ENCODE results near the gene CDK14.

The CDK14 gene

DNA sequence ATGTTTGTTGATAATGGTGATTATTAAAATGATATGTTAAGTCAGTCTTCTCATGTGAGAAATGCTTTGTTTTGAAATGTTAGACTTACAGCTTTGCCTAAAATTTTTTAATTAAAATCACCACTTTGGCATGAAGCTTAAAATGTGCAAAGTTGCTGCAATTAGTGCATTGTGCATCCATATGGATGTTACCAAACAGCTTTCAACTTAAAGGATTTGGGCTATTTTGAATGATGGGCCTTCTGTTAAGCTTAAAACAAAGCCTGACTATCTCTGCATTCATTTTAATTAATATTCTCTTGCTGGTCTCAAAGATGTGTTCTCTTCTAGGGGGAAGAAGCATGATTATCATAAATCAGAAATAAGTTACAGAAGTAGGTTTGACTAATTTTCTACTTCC lies 603.5 kb downstream of the CDK14 start:
- in situ Hi-C loops (cut with MboI; ENCODE audit: low sequenced_read_pairs), result no loop called here
- DNase-seq (ENCODE audit: low spot score in 2 of 2), result no peak
- Histone ChIP-seq H3K27me3 (ENCODE audit: low read depth) (no peaks in the 10 kb centered on the region; the same call in 1 of the 2 replicates), H3K9me3 (no peaks in the 10 kb centered on the region), H3K4me3 (no peak overlapping the region), H3K36me3 (replicated peaks) (no peaks in the 10 kb centered on the region), H3K4me1 (no peaks in the 10 kb centered on the region)

DNA sequence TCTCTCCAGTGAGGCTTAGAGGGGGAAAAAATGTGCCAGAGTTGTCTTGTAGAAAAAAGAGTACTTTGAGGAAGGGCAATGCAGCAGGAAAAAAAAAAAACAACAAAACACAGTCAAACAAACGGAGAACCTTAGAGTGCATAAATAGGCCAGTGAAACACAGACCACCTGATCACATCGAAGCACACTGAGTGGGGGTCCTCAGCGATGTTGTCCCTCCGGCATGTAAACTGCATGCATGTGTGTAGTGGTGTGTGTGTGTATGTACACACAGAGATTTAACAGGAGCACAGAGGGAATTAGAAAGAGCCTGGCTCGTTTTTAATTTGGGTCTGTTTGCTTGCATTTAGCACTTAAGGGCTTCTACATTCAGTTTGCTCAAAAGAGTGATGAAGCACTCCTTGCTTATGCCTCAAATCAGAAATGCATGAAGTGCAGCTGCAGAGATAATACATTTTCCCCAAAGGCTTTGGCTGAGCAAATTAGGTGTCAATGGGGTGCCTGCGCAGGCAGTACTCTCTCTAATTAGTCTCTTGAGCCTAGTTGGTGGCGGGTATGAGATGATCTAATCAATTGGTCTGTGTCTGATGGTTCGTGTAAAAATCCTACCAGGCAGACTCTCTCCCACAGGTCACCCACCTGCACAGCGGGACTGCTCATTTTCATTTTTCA lies 605.5 kb downstream of the CDK14 start:
- Histone ChIP-seq H3K9me3 (no peaks in the 10 kb centered on the region), H3K36me3 (replicated peaks) (no peaks in the 10 kb centered on the region), H3K4me1 (no peaks in the 10 kb centered on the region), H3K4me3 (no peak overlapping the region), H3K27me3 (ENCODE audit: low read depth) (no peaks in the 10 kb centered on the region)
- DNase-seq (ENCODE audit: low spot score in 2 of 2), result no peak
- in situ Hi-C loops (cut with MboI; ENCODE audit: low sequenced_read_pairs), result no loop called here

DNA sequence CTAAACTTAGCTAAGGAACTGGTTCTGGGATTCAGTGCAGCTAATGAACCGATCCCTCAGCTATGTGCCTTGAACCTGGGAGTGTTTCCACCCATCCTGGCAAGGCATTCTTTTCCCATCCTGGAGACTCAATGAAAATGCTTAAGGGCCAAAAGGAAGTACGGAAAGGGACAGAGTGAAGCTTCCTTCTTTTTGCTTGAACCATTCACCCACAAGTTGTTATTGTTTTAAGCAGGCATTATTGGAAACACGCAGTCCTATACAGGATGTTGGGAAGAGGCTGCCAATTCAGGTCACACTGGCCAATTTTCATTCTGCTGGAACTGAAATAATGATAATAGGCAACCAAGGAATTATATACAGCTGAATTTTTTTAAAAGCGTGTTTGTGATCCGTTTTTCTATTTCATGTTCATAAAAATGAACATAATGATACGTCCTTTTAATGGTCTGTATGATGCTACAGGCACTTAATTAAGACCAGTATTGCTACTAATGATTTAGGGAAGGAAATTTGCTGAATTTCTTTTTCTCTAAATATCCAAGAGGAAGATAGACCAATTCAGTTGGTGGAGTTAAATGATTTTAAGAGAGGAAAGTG lies 610.3 kb downstream of the CDK14 start:
- Histone ChIP-seq H3K36me3 (replicated peaks) (no peaks in the 10 kb centered on the region), H3K27me3 (ENCODE audit: low read depth) (no peaks in the 10 kb centered on the region), H3K4me1 (no peaks in the 10 kb centered on the region), H3K4me3 (no peak overlapping the region), H3K9me3 (no peaks in the 10 kb centered on the region)
- in situ Hi-C loops (cut with MboI; ENCODE audit: low sequenced_read_pairs), result no loop called here
- no peak for DNase-seq (ENCODE audit: low spot score in 2 of 2)

DNA sequence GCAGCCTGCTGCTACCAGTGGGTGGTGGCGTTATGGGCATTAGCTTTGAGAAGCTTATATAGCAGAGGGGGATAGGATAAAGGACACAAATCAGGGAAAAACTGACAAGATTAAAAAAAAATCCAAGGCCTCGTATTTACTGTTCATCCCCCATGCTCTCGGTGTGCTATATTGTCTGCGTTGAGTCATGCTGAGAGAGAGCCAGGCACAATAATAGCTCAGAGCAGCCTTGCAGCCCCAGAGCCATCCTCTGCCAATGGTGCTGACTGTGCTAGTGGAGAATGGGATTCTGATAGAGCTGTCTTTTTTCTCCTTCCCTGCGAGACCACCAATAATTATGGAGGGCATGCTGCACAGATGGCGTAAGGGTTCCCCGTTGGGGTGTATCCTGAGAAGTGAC lies 616.5 kb downstream of the CDK14 start:
- H3K4me1 ChIP-seq, result no peaks in the 10 kb centered on the region
- no peak for DNase-seq (ENCODE audit: low spot score in 2 of 2)
- in situ Hi-C loops (cut with MboI; ENCODE audit: low sequenced_read_pairs), result no loop called here

DNA sequence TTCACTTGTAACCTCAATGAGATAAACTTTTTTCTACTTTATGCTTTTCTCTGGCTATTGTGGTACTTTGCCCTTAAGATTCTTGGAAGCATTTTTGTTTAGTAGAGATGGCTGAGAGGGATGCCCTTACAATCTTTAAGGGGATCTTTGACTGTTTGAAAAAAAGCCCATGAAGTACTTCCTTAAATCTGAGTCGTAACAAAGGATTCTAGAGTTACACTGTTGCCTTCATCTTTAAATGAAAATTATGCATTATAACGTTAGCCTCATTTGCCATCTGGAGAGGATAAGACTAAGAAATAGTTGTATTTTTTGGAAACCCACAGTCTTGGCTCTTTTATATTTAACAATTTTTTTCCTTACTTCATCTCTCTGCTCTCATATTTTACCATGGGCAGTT lies 630.3 kb downstream of the CDK14 start:
- Histone ChIP-seq H3K9me3 (no peaks in the 10 kb centered on the region), H3K27me3 (ENCODE audit: low read depth) (no peaks in the 10 kb centered on the region), H3K36me3 (replicated peaks) (no peaks in the 10 kb centered on the region), H3K4me3 (no peak overlapping the region), H3K4me1 (no peaks in the 10 kb centered on the region)
- in situ Hi-C loops (cut with MboI; ENCODE audit: low sequenced_read_pairs), result no loop called here
- no peak for DNase-seq (ENCODE audit: low spot score in 2 of 2)

More for the DNA sequence above, 616.5 kb downstream of the CDK14 start:
- Histone ChIP-seq H3K36me3 (replicated peaks) (no peaks in the 10 kb centered on the region), H3K27me3 (ENCODE audit: low read depth) (no peaks in the 10 kb centered on the region), H3K9me3 (no peaks in the 10 kb centered on the region), H3K4me3 (no peak overlapping the region)

DNA sequence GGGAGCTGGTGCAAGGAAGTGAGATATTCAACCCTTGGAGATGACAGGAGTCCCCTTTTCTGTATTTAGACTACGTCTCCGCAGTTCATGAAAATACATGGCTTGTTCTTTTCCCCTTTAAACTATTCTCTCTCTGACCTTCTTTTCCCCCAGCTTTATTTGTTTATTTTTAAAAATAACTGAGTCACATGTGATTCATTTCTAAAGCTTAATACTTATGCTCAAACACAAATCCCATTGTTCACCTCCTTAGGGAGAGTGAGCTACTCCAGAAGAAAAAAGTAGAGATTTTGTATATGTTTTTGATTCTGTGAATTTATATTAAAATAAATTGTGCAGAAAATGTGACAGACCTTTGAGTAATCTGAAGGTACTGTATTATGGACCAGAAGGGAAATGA lies 632.2 kb downstream of the CDK14 start:
- no peaks in the 10 kb centered on the region for H3K9me3 ChIP-seq
- in situ Hi-C loops (cut with MboI; ENCODE audit: low sequenced_read_pairs), result no loop called here
- no peaks in the 10 kb centered on the region for H3K36me3 ChIP-seq (replicated peaks)
- H3K4me1 ChIP-seq, result no peaks in the 10 kb centered on the region
- no peak for DNase-seq (ENCODE audit: low spot score in 2 of 2)
- H3K27me3 ChIP-seq (ENCODE audit: low read depth), result no peaks in the 10 kb centered on the region
- H3K4me3 ChIP-seq, result no peak overlapping the region

DNA sequence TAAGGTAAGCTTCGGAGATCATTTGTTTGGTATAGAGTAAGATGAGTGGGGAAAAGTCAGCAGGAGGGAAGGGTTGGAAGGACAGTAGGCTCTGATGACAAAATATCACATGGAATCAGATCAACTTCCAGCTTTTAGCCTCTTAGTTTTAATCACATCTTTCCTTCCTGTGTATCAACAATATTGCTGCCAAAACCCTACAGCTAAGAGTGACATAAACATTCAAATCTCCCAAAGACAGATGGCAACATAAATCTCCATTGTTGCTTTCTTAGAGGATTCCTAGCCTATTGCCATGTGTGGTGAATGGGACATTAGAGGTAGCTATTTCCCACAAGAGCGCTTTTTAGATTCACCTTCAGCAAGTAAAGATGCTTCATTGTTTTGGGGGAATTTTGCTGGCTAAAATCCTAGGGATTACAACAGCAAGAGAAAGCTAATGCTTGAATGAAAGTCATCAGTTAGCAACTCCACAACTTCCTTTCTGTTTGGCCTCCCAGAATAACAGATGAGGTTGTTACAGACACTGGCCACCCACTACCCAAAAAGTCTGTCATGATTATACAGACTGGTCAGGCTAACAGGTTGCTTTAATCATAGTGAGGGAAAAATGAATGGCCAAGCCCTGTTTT lies 632.9 kb downstream of the CDK14 start:
- Histone ChIP-seq H3K27me3 (ENCODE audit: low read depth) (no peaks in the 10 kb centered on the region), H3K4me3 (no peak overlapping the region), H3K36me3 (replicated peaks) (no peaks in the 10 kb centered on the region), H3K4me1 (no peaks in the 10 kb centered on the region), H3K9me3 (no peaks in the 10 kb centered on the region; the same call in 1 of the 2 replicates)
- no peak for DNase-seq (ENCODE audit: low spot score in 2 of 2)
- in situ Hi-C loops (cut with MboI; ENCODE audit: low sequenced_read_pairs), result no loop called here

DNA sequence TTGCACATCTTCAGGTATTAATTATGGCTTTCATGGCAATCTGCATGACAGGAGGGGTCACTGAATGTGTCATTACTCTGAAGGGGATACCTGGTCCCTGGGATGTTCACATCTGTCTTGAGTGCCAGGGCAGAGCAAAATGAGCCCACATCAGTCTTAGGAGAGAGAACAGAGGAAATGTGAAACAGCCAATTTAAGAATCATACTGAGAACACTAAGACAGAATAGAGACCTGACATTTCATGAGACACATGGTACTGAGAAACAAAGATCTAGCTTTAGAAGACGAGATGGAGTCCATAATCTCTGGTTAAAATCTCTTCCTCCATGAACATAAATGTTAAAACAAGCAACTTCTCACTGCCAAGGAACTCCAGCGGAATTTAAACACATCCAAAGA lies 634.0 kb downstream of the CDK14 start:
- Histone ChIP-seq H3K9me3 (no peaks in the 10 kb centered on the region; the same call in 1 of the 2 replicates), H3K4me3 (no peak overlapping the region), H3K4me1 (no peaks in the 10 kb centered on the region), H3K36me3 (replicated peaks) (no peaks in the 10 kb centered on the region), H3K27me3 (ENCODE audit: low read depth) (no peaks in the 10 kb centered on the region)
- DNase-seq (ENCODE audit: low spot score in 2 of 2), result no peak
- in situ Hi-C loops (cut with MboI; ENCODE audit: low sequenced_read_pairs), result no loop called here

DNA sequence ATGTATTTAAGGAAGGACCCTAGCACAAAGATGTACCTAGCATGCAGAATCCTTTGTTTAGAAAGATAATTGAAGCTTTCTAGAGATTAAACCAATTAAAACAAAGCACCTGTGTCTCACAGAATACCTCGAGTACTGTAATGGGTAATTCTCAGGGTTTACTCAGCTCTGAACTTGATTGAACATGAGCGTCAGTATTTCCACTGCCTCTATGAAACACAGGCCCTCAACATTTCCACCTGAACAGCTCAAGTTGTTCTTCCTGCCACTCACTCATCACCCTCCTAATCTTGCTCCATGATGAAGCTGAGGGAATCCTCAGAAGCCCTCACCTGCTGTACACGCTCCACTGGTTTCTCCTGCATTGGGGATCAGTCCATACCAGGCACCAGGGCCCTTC lies 634.4 kb downstream of the CDK14 start:
- DNase-seq (ENCODE audit: low spot score in 2 of 2), result no peak
- Histone ChIP-seq H3K36me3 (replicated peaks) (no peaks in the 10 kb centered on the region), H3K4me1 (no peaks in the 10 kb centered on the region), H3K27me3 (ENCODE audit: low read depth) (no peaks in the 10 kb centered on the region), H3K4me3 (no peak overlapping the region), H3K9me3 (no peaks in the 10 kb centered on the region; the same call in 1 of the 2 replicates)
- in situ Hi-C loops (cut with MboI; ENCODE audit: low sequenced_read_pairs), result no loop called here

DNA sequence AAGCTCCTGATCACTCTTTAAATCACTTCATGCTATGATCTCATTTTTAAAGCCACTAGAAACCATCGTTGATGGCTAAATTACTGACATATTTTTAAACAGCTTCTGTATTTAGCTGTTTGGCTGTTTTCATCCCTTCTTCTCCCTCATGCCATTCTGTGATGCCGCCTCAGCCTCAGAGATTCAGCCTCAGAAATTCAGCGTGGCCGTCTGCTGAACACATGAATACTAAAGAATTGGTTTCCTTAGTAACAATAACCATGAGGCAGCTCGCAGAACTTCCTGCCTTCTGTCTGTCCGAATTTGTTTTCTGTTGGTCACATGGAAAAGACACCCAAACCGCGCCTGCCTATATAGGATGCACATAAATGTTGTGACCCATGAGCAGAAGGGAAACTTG lies 637.1 kb downstream of the CDK14 start:
- Histone ChIP-seq H3K36me3 (replicated peaks) (no peaks in the 10 kb centered on the region), H3K9me3 (no peaks in the 10 kb centered on the region; the same call in 1 of the 2 replicates), H3K4me1 (no peaks in the 10 kb centered on the region), H3K27me3 (ENCODE audit: low read depth) (no peaks in the 10 kb centered on the region), H3K4me3 (no peak overlapping the region)
- in situ Hi-C loops (cut with MboI; ENCODE audit: low sequenced_read_pairs), result no loop called here
- DNase-seq (ENCODE audit: low spot score in 2 of 2), result no peak

DNA sequence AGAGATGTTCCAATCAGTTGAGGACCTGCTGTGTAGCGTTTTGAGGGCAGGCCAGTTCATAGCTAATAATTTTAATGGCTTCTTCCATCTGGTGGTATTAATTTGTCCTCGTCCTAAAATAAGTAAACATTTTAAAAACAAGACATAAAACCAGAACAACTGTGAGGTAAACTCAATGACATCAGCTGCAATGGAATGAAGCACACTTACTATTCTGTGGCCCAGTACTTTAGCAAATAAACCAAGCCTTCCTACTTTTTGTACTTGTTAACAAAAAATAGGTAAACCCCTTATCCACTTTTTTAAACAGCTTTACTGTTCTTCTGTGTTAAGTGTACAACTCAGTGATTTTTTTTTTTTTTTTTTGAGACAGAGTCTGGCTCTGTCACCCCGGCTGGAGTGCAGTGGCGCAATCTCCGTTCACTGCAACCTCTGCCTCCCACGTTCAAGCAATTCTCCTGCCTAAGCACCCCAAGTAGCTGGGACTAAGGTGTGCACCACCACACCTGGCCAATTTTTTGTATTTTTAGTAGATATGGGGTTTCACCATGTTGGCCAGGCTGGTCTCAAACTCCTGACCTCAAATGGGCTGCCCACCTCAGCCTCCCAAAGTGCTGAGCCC lies 639.2 kb downstream of the CDK14 start:
- no peak overlapping the region for H3K4me3 ChIP-seq
- DNase-seq (ENCODE audit: low spot score in 2 of 2), result no peak
- no peaks in the 10 kb centered on the region; the same call in 1 of the 2 replicates for H3K9me3 ChIP-seq
- no peaks in the 10 kb centered on the region for H3K36me3 ChIP-seq (replicated peaks)
- no peaks in the 10 kb centered on the region for H3K4me1 ChIP-seq
- in situ Hi-C loops (cut with MboI; ENCODE audit: low sequenced_read_pairs), result no loop called here
- no peaks in the 10 kb centered on the region for H3K27me3 ChIP-seq (ENCODE audit: low read depth)

DNA sequence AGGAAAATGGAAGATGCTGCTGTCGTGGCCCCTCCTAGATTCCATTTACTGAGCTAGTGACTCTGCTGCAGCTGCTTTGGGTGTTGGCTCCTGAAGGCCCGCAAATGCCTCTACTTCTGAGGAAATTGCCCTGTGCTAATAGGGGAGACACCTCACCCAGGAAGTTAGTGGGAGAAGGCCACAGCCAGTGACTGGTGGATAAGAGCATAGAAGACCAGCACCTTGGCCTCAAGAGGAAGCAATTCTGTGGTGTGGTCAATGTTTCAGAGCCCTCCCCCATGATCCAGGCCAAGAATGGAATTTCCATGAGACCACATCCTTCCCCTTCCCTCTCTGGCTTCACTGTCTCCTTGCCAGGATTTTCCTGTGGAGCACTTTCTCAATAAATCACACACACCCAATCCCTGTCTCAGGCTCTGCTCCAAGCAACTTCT lies 643.1 kb downstream of the CDK14 start:
- Histone ChIP-seq H3K27me3 (ENCODE audit: low read depth) (no peaks in the 10 kb centered on the region), H3K4me1 (peaks cover 12% of the 10 kb centered on the region; the same call in 1 of the 2 replicates), H3K9me3 (no peaks in the 10 kb centered on the region; the same call in 1 of the 2 replicates), H3K4me3 (no peak overlapping the region), H3K36me3 (replicated peaks) (no peaks in the 10 kb centered on the region)
- in situ Hi-C loops (cut with MboI; ENCODE audit: low sequenced_read_pairs), result no loop called here
- DNase-seq (ENCODE audit: low spot score in 2 of 2), result no peak

DNA sequence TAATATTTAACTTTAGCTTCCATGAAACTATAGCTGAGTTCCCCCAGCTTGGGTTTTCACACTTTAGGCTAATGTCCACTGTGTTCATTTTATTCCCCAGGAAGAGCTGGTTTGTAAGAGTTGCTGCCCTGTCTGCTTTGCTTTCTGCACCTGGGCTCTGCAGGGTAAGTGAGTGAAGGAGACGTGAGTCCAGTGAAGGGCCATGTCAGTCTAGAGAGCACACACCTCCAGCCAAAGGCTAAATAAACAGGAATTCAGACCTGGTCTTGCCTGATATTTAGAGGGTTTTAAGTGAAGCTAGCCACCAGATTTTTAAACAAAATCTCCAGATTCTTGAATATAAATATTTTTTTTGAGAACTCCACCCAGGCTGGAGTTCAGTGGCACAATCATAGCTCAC lies 643.7 kb downstream of the CDK14 start:
- Histone ChIP-seq H3K36me3 (replicated peaks) (no peaks in the 10 kb centered on the region), H3K27me3 (ENCODE audit: low read depth) (no peaks in the 10 kb centered on the region), H3K9me3 (no peaks in the 10 kb centered on the region), H3K4me3 (no peak overlapping the region), H3K4me1 (peaks cover 12% of the 10 kb centered on the region; the same call in 1 of the 2 replicates)
- in situ Hi-C loops (cut with MboI; ENCODE audit: low sequenced_read_pairs), result no loop called here
- DNase-seq (ENCODE audit: low spot score in 2 of 2), result no peak

DNA sequence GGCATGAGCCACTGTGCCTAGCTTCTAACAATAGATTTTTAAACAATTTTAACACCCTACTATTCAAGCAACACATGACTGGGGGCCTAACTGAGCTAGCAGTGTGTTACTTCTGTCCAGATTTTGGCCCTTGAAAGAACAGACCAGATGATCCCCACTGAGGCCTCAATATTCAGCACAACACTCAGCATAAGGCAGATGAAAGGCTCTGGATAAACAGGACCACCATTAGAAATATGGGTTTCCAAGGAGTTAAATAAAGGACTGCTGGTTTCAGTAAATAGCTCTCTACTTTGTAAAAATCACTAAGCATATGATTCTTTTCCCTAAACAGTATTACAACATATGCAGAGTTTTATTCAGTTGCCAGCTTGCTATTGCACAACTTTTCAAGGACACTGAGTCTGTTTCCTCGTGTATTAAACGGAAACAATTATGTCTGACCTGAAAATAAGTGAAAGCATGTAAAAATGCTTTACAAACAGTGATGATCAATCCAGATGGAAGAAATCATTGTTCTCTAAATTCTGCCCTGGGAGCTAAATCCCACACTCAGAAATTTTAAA lies 644.3 kb downstream of the CDK14 start:
- H3K4me1 ChIP-seq, result peaks cover 12% of the 10 kb centered on the region; the same call in 1 of the 2 replicates
- in situ Hi-C loops (cut with MboI; ENCODE audit: low sequenced_read_pairs), result no loop called here
- H3K4me3 ChIP-seq, result no peak overlapping the region
- H3K27me3 ChIP-seq (ENCODE audit: low read depth), result no peaks in the 10 kb centered on the region
- H3K36me3 ChIP-seq (replicated peaks), result no peaks in the 10 kb centered on the region
- no peak for DNase-seq (ENCODE audit: low spot score in 2 of 2)
- no peaks in the 10 kb centered on the region for H3K9me3 ChIP-seq

Data from HAP-1 (cell line).